T-helper 17 cell (primary cell): Measurements from ENCODE around the gene FAM117B. TPM values are rescaled to one million over a fixed set of nuclear protein-coding genes. Genes with fewer than 3 reads are reported as not detected.

ENCODE experiments used
- ATAC-seq: fragments of 150-1000 bp; cut with Tn5 transposase; 2 replicates; pipeline ENCODE4 v1.10.0; 2021; ENCODE audit warnings: mild to moderate bottlenecking, moderate library complexity
- DNase-seq, 3 donors: peaks; one replicate each; pipeline versions ENCODE4 v3.0.0 to v3.0.0-alpha.2; 2020 to 2021
- H3K9me3 ChIP-seq: one replicate; pipeline ENCODE4 v1.7.0; 2013; ENCODE audit warnings: low read length, mild to moderate bottlenecking; ENCODE audit not compliant: control insufficient read depth, poor library complexity, severe bottlenecking
- H3K27ac Mint-ChIP-seq: one replicate; pipeline ENCODE4 v1.8.0; 2022; ENCODE audit warnings: mild to moderate bottlenecking, moderate library complexity, mixed read lengths
- H3K27me3 Mint-ChIP-seq: one replicate; pipeline ENCODE4 v1.8.0; 2022; ENCODE audit warnings: mixed read lengths
- H3K36me3 Mint-ChIP-seq: one replicate; pipeline ENCODE4 v1.8.0; 2022; ENCODE audit warnings: low read depth, mixed read lengths
- H3K4me1 Mint-ChIP-seq: one replicate; pipeline ENCODE4 v1.8.0; 2022; ENCODE audit warnings: mild to moderate bottlenecking, mixed read lengths
- H3K4me3 Mint-ChIP-seq: one replicate; pipeline ENCODE4 v1.8.0; 2022; ENCODE audit warnings: mild to moderate bottlenecking, moderate library complexity, mixed read lengths
- total RNA-seq, 4 donors: library from RNA in 2 of 4; stranded (reverse) in 2 of 4; gene quantifications; one replicate each; pipeline ENCODE4 v1.2.3 and lab custom pipeline; 2022 to 2026

The FAM117B gene
- total RNA-seq (10 to 100 TPM; 20.1 to 22.8 TPM), total RNA-seq (lab: John Stamatoyannopoulos, UW) (20.9 to 23.0 reads per million in 2 donors)

GRCh38 chr2:202634556-202635427 is at the start of gene FAM117B:
Gene FAM117B, plus strand, starts transcription at chr2:202634969. Its CDS starts 219 bp downstream, at chr2:202635188.
- Mint-ChIP-seq H3K4me1 (peaks cover 27% of the 10 kb centered on the region), H3K36me3 (no peaks in the 10 kb centered on the region), H3K27me3 (no peaks in the 10 kb centered on the region), H3K4me3 (peak within 1 kb of the TSS; percentile 95), H3K27ac (peak within 1 kb of the TSS; percentile 96)
- peak; percentile 96 to 97 (median 97) for DNase-seq
- H3K9me3 ChIP-seq = no peaks in the 10 kb centered on the region
- ATAC-seq = peak; percentile 93

- peaks cover 6% of the 10 kb centered on the region for H3K27me3 Mint-ChIP-seq
- peak overlapping the region; percentile 8 for H3K27ac Mint-ChIP-seq
- peak; percentile 97 for ATAC-seq
- H3K4me1 Mint-ChIP-seq = peaks cover 7% of the 10 kb centered on the region
- peak; percentile 29 to 46 (median 42) for DNase-seq
- H3K9me3 ChIP-seq = no peaks in the 10 kb centered on the region
- H3K36me3 Mint-ChIP-seq = peaks cover 3% of the 10 kb centered on the region
- H3K4me3 Mint-ChIP-seq = peak overlapping the region; percentile 25
Measured at GRCh38 chr2:202588647-202589581, 45.9 kb upstream of the FAM117B start.

GRCh38 chr2:202589582-202589949 is 45.2 kb upstream of the FAM117B start:
- Mint-ChIP-seq H3K4me1 (peaks cover 7% of the 10 kb centered on the region), H3K27me3 (peaks cover 6% of the 10 kb centered on the region), H3K36me3 (peaks cover 3% of the 10 kb centered on the region), H3K4me3 (no peak overlapping the region), H3K27ac (no peak overlapping the region)
- ATAC-seq (no peak), DNase-seq (no peak)
- H3K9me3 ChIP-seq = no peaks in the 10 kb centered on the region

GRCh38 chr2:202592566-202592965 is 42.2 kb upstream of the FAM117B start:
- Mint-ChIP-seq H3K4me3 (no peak overlapping the region), H3K27me3 (peaks cover 6% of the 10 kb centered on the region), H3K27ac (no peak overlapping the region), H3K36me3 (peaks cover 3% of the 10 kb centered on the region), H3K4me1 (peaks cover 9% of the 10 kb centered on the region)
- no peaks in the 10 kb centered on the region for H3K9me3 ChIP-seq
- DNase-seq (no peak), ATAC-seq (no peak)

- peaks cover 2% of the 10 kb centered on the region for H3K4me1 Mint-ChIP-seq
- H3K27ac Mint-ChIP-seq = no peak overlapping the region
- no peak for DNase-seq
- H3K36me3 Mint-ChIP-seq = peaks cover 2% of the 10 kb centered on the region
- no peak for ATAC-seq
- H3K9me3 ChIP-seq = no peaks in the 10 kb centered on the region
- no peaks in the 10 kb centered on the region for H3K27me3 Mint-ChIP-seq
- H3K4me3 Mint-ChIP-seq = no peak overlapping the region
Measured at GRCh38 chr2:202599105-202599504, 35.7 kb upstream of the FAM117B start.

- H3K27me3 Mint-ChIP-seq = no peaks in the 10 kb centered on the region
- H3K4me3 Mint-ChIP-seq = no peak overlapping the region
- no peak for DNase-seq
- H3K36me3 Mint-ChIP-seq = peaks cover 2% of the 10 kb centered on the region
- H3K4me1 Mint-ChIP-seq = peaks cover 2% of the 10 kb centered on the region
- ATAC-seq = no peak
- H3K9me3 ChIP-seq = no peaks in the 10 kb centered on the region
- H3K27ac Mint-ChIP-seq = no peak overlapping the region
Measured at GRCh38 chr2:202599911-202600310, 34.9 kb upstream of the FAM117B start.

- H3K9me3 ChIP-seq = no peaks in the 10 kb centered on the region
- H3K4me1 Mint-ChIP-seq = no peaks in the 10 kb centered on the region
- H3K4me3 Mint-ChIP-seq = no peak overlapping the region
- no peaks in the 10 kb centered on the region for H3K36me3 Mint-ChIP-seq
- ATAC-seq (no peak), DNase-seq (no peak)
- H3K27ac Mint-ChIP-seq = no peak overlapping the region
- no peaks in the 10 kb centered on the region for H3K27me3 Mint-ChIP-seq
Measured at GRCh38 chr2:202604699-202605098, 30.1 kb upstream of the FAM117B start.

- Mint-ChIP-seq H3K36me3 (no peaks in the 10 kb centered on the region), H3K4me3 (no peak overlapping the region), H3K27ac (no peak overlapping the region), H3K27me3 (no peaks in the 10 kb centered on the region), H3K4me1 (no peaks in the 10 kb centered on the region)
- DNase-seq (no peak), ATAC-seq (no peak)
- no peaks in the 10 kb centered on the region for H3K9me3 ChIP-seq
Measured at GRCh38 chr2:202605174-202605573, 29.6 kb upstream of the FAM117B start.

- Mint-ChIP-seq H3K4me1 (no peaks in the 10 kb centered on the region), H3K27ac (no peak overlapping the region), H3K4me3 (no peak overlapping the region), H3K27me3 (no peaks in the 10 kb centered on the region), H3K36me3 (peaks cover 2% of the 10 kb centered on the region)
- ATAC-seq (no peak), DNase-seq (no peak)
- H3K9me3 ChIP-seq = no peaks in the 10 kb centered on the region
Measured at GRCh38 chr2:202608142-202608852, 26.5 kb upstream of the FAM117B start.

- Mint-ChIP-seq H3K4me3 (no peak overlapping the region), H3K36me3 (peaks cover 2% of the 10 kb centered on the region), H3K27me3 (no peaks in the 10 kb centered on the region), H3K4me1 (no peaks in the 10 kb centered on the region), H3K27ac (no peak overlapping the region)
- DNase-seq = no peak
- H3K9me3 ChIP-seq = no peaks in the 10 kb centered on the region
- peak; percentile 46 for ATAC-seq
Measured at GRCh38 chr2:202609381-202610145, 25.2 kb upstream of the FAM117B start.

GRCh38 chr2:202610380-202610779 is 24.4 kb upstream of the FAM117B start:
- no peaks in the 10 kb centered on the region for H3K27me3 Mint-ChIP-seq
- DNase-seq (no peak), ATAC-seq (no peak)
- no peak overlapping the region for H3K4me3 Mint-ChIP-seq
- no peak overlapping the region for H3K27ac Mint-ChIP-seq
- H3K9me3 ChIP-seq = no peaks in the 10 kb centered on the region
- no peaks in the 10 kb centered on the region for H3K4me1 Mint-ChIP-seq
- peaks cover 2% of the 10 kb centered on the region for H3K36me3 Mint-ChIP-seq

GRCh38 chr2:202612145-202612544 is 22.6 kb upstream of the FAM117B start:
- no peak overlapping the region for H3K4me3 Mint-ChIP-seq
- H3K27me3 Mint-ChIP-seq = no peaks in the 10 kb centered on the region
- peaks cover 2% of the 10 kb centered on the region for H3K36me3 Mint-ChIP-seq
- ATAC-seq (no peak), DNase-seq (no peak)
- H3K9me3 ChIP-seq = no peaks in the 10 kb centered on the region
- no peaks in the 10 kb centered on the region for H3K4me1 Mint-ChIP-seq
- H3K27ac Mint-ChIP-seq = peak overlapping the region; percentile 3
